Ascending aorta (tissue), 2 donors: ENCODE measurements around the gene HSPG2. TPM values are rescaled to one million over a fixed set of nuclear protein-coding genes. Genes with fewer than 3 reads are reported as not detected.

Experiments
- DNase-seq, 2 donors: peaks; one replicate each; pipeline ENCODE4 v3.0.0-alpha.2; 2019; ENCODE audit warnings: low spot score in 2 of 2
- H3K27ac ChIP-seq, 2 donors: fragments of 200-600 bp; sonication (generic); one replicate each; pipeline ENCODE4 v1.5.1; 2016 to 2017; ENCODE audit warnings: mild to moderate bottlenecking in 1 of 2
- H3K27me3 ChIP-seq: fragments of 200-600 bp; sonication (generic); one replicate; pipeline ENCODE4 v1.5.1; 2017
- H3K36me3 ChIP-seq, 2 donors: fragments of 200-600 bp; sonication (generic); one replicate each; pipeline ENCODE4 v1.5.1; 2016
- H3K4me1 ChIP-seq, 2 donors: fragments of 200-600 bp; sonication (generic); one replicate each; pipeline ENCODE4 v1.5.1; 2016 to 2017; ENCODE audit warnings: mild to moderate bottlenecking in 1 of 2
- H3K4me3 ChIP-seq, 2 donors: fragments of 200-600 bp; sonication (generic); one replicate each; pipeline ENCODE4 v1.5.1; 2016 to 2017; ENCODE audit warnings: mild to moderate bottlenecking in 1 of 2
- H3K9me3 ChIP-seq, 2 donors: fragments of 200-600 bp; sonication (generic); one replicate each; pipeline ENCODE4 v1.5.1; 2016
- intact Hi-C: fragments of 100-400 bp; cut with DNase I; formaldehyde crosslinking; loops from one replicate; pipeline ENCODE4 v1.15.1; 2023
- total RNA-seq: library from RNA; depleted of rRNA; stranded (reverse); fragments of >200 nt; gene quantifications from one replicate; pipeline ENCODE4 v1.1.0, GENCODE V29; 2016
- TF ChIP-seq, protein P1 (sequence below), 3 experiments: fragments of 200-600 bp in 2 of 3; fragments of 450-650 bp in 1 of 3; sonication (generic) in 2 of 3; IDR thresholded peaks; one replicate each; pipeline ENCODE4 v1.5.1; 2016 to 2019; ENCODE audit warnings: antibody characterized with exemption in 3 of 3, mild to moderate bottlenecking in 1 of 3, moderate library complexity in 1 of 3

The HSPG2 gene
- total RNA-seq, 1 donor from 2014 or later = 1,294 TPM

DNA sequence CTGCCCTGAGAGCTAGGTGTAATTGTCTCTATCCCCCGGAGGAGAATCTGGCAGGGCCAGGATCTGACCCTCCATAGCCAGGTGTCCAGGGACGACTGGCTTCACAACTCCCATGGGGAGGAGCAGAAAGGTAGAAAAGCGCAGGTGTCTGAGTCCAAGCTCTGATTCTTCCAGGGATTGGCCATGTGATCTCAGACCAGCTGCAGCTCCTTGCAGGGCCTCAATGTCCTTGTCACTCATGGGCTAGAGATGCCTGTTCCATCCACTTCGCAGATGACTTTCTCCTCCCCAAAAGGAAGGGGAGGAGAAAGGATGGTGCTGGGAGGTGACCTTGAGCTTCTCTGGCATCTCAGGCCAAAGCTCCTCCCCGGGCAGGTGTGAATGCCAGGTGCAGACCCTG is 22.7 kb downstream of the HSPG2 start:
- Histone ChIP-seq H3K27ac (peak overlapping the region; percentile 94 to 96), H3K9me3 (no peaks in the 10 kb centered on the region), H3K4me1 (peaks cover 50 to 94% of the 10 kb centered on the region in 2 donors), H3K27me3 (no peaks in the 10 kb centered on the region), H3K4me3 (peak overlapping the region in 1 of 2 donors; percentile 14), H3K36me3 (peaks cover 13 to 14% of the 10 kb centered on the region in 2 donors)
- TF ChIP-seq, protein P1, sequence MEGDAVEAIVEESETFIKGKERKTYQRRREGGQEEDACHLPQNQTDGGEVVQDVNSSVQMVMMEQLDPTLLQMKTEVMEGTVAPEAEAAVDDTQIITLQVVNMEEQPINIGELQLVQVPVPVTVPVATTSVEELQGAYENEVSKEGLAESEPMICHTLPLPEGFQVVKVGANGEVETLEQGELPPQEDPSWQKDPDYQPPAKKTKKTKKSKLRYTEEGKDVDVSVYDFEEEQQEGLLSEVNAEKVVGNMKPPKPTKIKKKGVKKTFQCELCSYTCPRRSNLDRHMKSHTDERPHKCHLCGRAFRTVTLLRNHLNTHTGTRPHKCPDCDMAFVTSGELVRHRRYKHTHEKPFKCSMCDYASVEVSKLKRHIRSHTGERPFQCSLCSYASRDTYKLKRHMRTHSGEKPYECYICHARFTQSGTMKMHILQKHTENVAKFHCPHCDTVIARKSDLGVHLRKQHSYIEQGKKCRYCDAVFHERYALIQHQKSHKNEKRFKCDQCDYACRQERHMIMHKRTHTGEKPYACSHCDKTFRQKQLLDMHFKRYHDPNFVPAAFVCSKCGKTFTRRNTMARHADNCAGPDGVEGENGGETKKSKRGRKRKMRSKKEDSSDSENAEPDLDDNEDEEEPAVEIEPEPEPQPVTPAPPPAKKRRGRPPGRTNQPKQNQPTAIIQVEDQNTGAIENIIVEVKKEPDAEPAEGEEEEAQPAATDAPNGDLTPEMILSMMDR (IDR thresholded peaks at IDR 0.05) = no peak
- intact Hi-C loops = loop anchor here (10.0 kb wide), 1 partner anchor 650 kb away; no protein-coding TSS in a partner anchor
- no peak for DNase-seq

DNA sequence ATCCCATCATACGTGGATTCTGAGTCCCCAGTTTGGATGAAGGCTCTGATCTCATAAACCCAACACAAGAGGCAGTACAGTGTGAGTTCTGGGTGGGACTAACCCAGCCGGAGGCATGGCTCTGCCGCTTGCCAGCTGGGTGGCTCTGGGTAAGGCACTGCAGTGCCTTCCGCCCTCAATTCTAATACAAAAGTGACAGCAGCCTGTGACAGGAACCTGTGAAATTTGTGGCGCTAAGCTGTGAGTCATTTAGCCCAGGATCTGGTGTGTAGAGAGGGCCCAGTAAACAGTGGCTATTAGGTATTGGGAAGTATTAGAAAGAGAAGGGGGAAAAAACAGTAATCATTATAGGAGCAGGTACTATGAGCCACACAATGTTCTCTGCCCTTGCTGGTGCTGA is 23.3 kb downstream of the HSPG2 start:
- Histone ChIP-seq H3K9me3 (no peaks in the 10 kb centered on the region), H3K36me3 (peaks cover 11 to 14% of the 10 kb centered on the region in 2 donors), H3K27me3 (no peaks in the 10 kb centered on the region), H3K4me1 (peaks cover 50 to 94% of the 10 kb centered on the region in 2 donors), H3K27ac (peak overlapping the region; percentile 94 to 96), H3K4me3 (no peak overlapping the region)
- TF ChIP-seq, protein P1 (IDR thresholded peaks at IDR 0.05) = no peak
- DNase-seq = peak in 1 of 2 donors; percentile 41
- intact Hi-C loops = loop anchor here (2.0 to 10.0 kb wide), 2 partner anchors 13 to 649 kb away; no protein-coding TSS in a partner anchor

DNA sequence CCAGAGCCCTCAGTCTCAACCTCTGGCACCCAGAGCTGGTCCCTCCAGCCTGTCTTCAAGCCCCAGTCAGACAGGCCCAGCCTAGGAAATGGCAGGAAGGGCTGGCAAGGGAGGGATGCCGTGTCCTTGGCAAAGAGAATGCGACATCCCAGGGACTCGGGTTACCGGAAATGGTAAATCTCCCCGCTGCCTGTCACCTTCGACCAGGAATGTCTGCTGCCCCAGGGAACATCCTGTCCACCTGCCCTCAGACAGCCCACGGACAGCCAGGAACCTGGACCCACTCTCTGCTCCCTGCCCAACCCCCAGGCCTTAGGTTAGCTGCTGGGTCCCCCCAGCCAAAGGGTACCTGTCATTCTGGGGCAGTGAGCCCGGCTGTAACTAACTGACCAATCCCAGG is 23.9 kb downstream of the HSPG2 start:
- intact Hi-C loops = loop anchor here (2.0 to 10.0 kb wide), 2 partner anchors 14 to 648 kb away; no protein-coding TSS in a partner anchor
- Histone ChIP-seq H3K4me1 (peaks cover 50 to 95% of the 10 kb centered on the region in 2 donors), H3K9me3 (no peaks in the 10 kb centered on the region), H3K4me3 (no peak overlapping the region), H3K27me3 (no peaks in the 10 kb centered on the region), H3K27ac (peak overlapping the region; percentile 94 to 96), H3K36me3 (peaks cover 8 to 14% of the 10 kb centered on the region in 2 donors)
- TF ChIP-seq, protein P1 (IDR thresholded peaks at IDR 0.05) = no peak
- no peak for DNase-seq

DNA sequence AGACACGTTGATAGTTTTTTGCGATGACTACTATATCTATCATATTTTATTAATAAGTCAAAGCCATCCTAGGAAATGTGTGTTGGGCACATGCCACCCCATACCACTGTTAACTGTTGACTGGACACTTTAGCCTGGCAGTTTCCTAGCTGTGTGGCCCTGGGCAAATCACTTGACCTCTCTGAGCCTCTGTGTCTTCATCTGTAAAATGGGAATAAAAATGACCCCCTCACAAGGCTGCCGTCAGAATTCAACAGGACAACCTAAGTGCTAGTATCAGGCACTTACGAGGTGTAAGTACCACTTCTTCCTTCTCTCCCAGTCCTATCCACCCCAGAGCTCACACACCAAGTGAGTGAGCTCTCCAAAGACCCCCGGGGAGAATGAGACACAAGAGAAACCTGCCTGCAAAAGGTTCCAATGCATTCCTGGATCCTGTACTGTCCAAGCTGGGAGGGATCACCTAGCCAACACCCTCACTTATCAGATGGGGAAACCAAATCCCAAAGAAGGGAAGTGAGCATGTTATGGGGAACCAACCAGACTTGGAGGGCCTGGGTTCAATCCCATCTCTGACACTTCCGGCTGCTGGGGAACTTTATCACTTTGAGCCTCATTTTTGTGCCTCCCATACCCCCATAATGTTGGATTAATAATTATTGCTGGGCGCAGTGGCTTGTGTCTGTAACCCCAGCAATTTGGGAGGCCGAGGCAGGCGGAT is 24.9 kb downstream of the HSPG2 start:
- Histone ChIP-seq H3K36me3 (peaks cover 0 to 10% of the 10 kb centered on the region in 2 donors), H3K9me3 (no peaks in the 10 kb centered on the region), H3K27ac (peak overlapping the region; percentile 94 to 96), H3K27me3 (no peaks in the 10 kb centered on the region), H3K4me1 (peaks cover 57 to 97% of the 10 kb centered on the region in 2 donors), H3K4me3 (no peak overlapping the region)
- TF ChIP-seq, protein P1 (IDR thresholded peaks at IDR 0.05) = no peak
- DNase-seq = no peak
- intact Hi-C loops = loop anchor here (2.0 to 10.0 kb wide), 2 partner anchors 15 to 647 kb away; no protein-coding TSS in a partner anchor

DNA sequence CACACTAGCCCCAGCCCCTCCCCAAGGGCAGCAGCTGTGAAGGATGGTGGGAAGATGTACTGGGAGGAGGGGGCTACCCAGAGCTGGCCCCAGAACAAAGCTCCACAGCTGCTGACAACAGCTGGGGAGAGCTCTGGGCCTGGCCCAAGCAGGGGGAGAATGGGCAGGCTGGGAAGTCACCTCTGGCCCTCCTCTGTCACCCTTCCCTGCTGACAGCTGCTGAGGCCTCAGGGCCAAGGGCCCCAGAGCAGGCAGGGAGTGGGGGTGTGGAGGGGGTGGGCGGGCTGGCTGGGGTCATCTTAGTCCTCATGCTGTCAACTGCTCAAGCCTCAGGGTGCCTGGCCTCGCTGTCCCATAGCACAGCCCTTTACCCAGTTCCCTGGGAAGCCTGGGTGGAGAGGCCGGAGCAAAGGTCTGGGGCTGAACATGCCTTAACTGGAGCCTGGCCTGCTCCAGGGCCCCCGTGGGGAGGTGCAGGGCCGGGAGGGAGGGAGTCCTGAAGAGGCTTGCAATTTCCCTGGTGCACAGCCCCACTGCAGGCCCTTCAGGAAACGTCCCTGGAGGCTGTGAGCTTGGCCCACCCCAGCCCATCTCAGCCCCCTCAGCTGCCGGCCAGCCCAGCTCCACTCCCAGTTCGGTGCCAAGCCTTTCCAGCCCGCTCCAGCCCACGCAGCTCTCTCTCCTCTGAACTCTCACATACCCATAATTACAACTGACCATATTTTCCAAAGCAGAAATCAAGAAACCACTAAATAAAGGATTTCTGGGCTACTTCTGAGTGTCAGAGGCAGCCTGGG is 25.7 kb downstream of the HSPG2 start:
- DNase-seq = no peak
- no peaks in the 10 kb centered on the region for H3K27me3 ChIP-seq
- intact Hi-C loops = loop anchor here (2.0 to 10.0 kb wide), 2 partner anchors 15 to 647 kb away; no protein-coding TSS in a partner anchor
- no peak overlapping the region for H3K4me3 ChIP-seq
- H3K9me3 ChIP-seq = no peaks in the 10 kb centered on the region
- H3K36me3 ChIP-seq = peaks cover 0 to 7% of the 10 kb centered on the region in 2 donors
- H3K4me1 ChIP-seq = peaks cover 64 to 98% of the 10 kb centered on the region in 2 donors
- peak overlapping the region; percentile 94 to 96 for H3K27ac ChIP-seq
- TF ChIP-seq, protein P1 (IDR thresholded peaks at IDR 0.05) = no peak
